Panc1 (cell line): ENCODE data around the gene TLK1. TPM values are rescaled to one million over a fixed set of nuclear protein-coding genes. Genes with fewer than 3 reads are reported as not detected.

Experiments
- ATAC-seq: fragments of 200-7000 bp; cut with Tn5 transposase; 2 replicates; pipeline ENCODE4 v1.9.1; 2020; ENCODE audit warnings: mild to moderate bottlenecking, moderate library complexity
- BruUV-seq: library from RNA; stranded (reverse); fragments of 400-500 nt; replicated peaks from 2 replicates; lab custom pipeline; 2021; lab: Mats Ljungman, UMichigan
- CTCF ChIA-PET: fragments of 300-600 bp; sonication (Branson Sonifier 250); formaldehyde crosslinking; loops from one replicate; lab custom pipeline; 2022; ENCODE audit warnings: antibody characterized with exemption; lab: Charles Lee
- POLR2A ChIA-PET: fragments of 300-600 bp; sonication (Branson Sonifier 250); formaldehyde crosslinking; loops from one replicate; lab custom pipeline; 2022; ENCODE audit warnings: antibody characterized with exemption; lab: Charles Lee
- DNase-seq: peaks from one replicate; pipeline ENCODE4 v3.0.0-alpha.2; 2010; ENCODE audit warnings: low read depth, low spot score
- H3K27ac ChIP-seq: 2 replicates; pipeline ENCODE4 v1.5.1; 2011; ENCODE audit warnings: mild to moderate bottlenecking, low read length, inconsistent platforms
- H3K27me3 ChIP-seq: fragments of 200-500 bp; sonication (Bioruptor generic); 2 replicates; pipeline ENCODE4 v1.6.0; 2014; ENCODE audit warnings: low read length, inconsistent platforms; ENCODE audit not compliant: control insufficient read depth, insufficient read depth
- H3K36me3 ChIP-seq: fragments of 200-500 bp; sonication (Bioruptor generic); 2 replicates; pipeline ENCODE4 v1.5.1; 2014; ENCODE audit warnings: inconsistent platforms, mild to moderate bottlenecking, low read length, moderate library complexity; ENCODE audit not compliant: control insufficient read depth, insufficient read depth
- H3K4me1 ChIP-seq: 2 replicates; pipeline ENCODE4 v1.5.1; 2011; ENCODE audit warnings: inconsistent platforms, mild to moderate bottlenecking, low read length, moderate library complexity; ENCODE audit not compliant: control insufficient read depth, insufficient read depth
- H3K4me3 ChIP-seq, 2 experiments: 2 replicates each; pipeline ENCODE4 v1.5.1; 2011 to 2012; ENCODE audit warnings: low read depth in 2 of 2, low read length in 2 of 2, mild to moderate bottlenecking in 2 of 2, inconsistent platforms in 1 of 2, moderate library complexity in 1 of 2
- H3K9me3 ChIP-seq: fragments of 200-500 bp; sonication (Bioruptor generic); 2 replicates; pipeline ENCODE4 v1.5.1; 2014; ENCODE audit warnings: low read depth, mild to moderate bottlenecking, inconsistent platforms, low read length, moderate library complexity; ENCODE audit not compliant: control insufficient read depth, insufficient read depth
- POLR2AphosphoS5 ChIP-seq: IDR thresholded peaks from 2 replicates; pipeline ENCODE4 v1.6.1; 2012; ENCODE audit warnings: mild to moderate bottlenecking, low read depth, low read length, moderate library complexity
- REST ChIP-seq, 2 experiments: IDR thresholded peaks; 2 replicates each; pipeline ENCODE4 v1.6.1; 2011 to 2012; ENCODE audit warnings: low read depth in 2 of 2, control low read depth in 1 of 2, low read length in 1 of 2, mild to moderate bottlenecking in 1 of 2, moderate library complexity in 1 of 2; ENCODE audit not compliant: insufficient read depth in 1 of 2
- SIN3A ChIP-seq: IDR thresholded peaks from 2 replicates; pipeline ENCODE4 v1.6.1; 2012; ENCODE audit warnings: low read depth, mild to moderate bottlenecking, low read length, moderate library complexity, borderline replicate concordance; ENCODE audit not compliant: insufficient read depth
- TCF7L2 ChIP-seq: IDR thresholded peaks from 2 replicates; pipeline ENCODE4 v1.6.1; 2011; ENCODE audit warnings: mild to moderate bottlenecking, low read depth, low read length, inconsistent platforms
- in situ Hi-C: cut with HindIII; loops from 2 replicates; pipeline ENCODE4 v1.10.0; 2016; ENCODE audit warnings: low sequenced_read_pairs, low pct_unique_long_range_greater_than_20kb
- intact Hi-C: fragments of 100-400 bp; cut with micrococcal nuclease; formaldehyde crosslinking; loops from one replicate; pipeline ENCODE4 v1.10.0; 2022; ENCODE audit not compliant: unreplicated experiment
- total RNA-seq: library from RNA; stranded (reverse); gene quantifications from one replicate; pipeline ENCODE4 v1.2.1, GENCODE V29; 2021; ENCODE audit not compliant: unreplicated experiment
- TF ChIP-seq, protein P1 (sequence below): fragments of 450-650 bp; IDR thresholded peaks from 2 replicates; pipeline ENCODE4 v1.5.1; 2017; ENCODE audit warnings: mild to moderate bottlenecking

TLK1 gene
- total RNA-seq, 1 experiment from 2014 or later, result 92.9 TPM

DNA sequence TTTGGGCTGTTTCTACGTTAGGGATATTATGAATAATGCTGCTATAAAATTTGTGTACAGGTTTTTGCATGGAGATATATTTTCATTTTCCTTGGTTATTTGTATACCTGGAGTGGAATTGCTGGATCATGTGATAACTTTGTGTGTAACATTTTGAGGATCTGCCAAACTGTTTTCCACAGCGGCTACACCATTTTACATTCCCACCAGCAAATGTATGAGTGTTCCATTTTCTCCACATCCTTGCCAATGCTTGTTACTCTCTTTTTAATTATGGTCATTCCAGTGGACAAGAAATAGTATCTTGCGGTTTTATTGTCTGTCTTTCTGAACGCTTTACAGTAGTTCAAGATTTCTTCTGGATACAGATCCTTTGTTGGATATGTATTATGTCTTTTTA lies 218.1 kb downstream of the TLK1 start:
- ChIA-PET CTCF (no interaction called here), POLR2A (no interaction called here)
- no peak overlapping the region for H3K27ac ChIP-seq
- no peak for ATAC-seq
- DNase-seq, result no peak
- intact Hi-C loops (no loop called here), in situ Hi-C loops (no loop called here)
- BruUV-seq, result no TSS peak
- TF ChIP-seq REST (IDR thresholded peaks at IDR 0.05; ENCODE audit: insufficient read depth in 1 of 2, low read depth in 2 of 2, low read length in 1 of 2) (no peak), SIN3A (no peak), TCF7L2 (no peak), POLR2AphosphoS5 (no peak)
- TF ChIP-seq, protein P1, sequence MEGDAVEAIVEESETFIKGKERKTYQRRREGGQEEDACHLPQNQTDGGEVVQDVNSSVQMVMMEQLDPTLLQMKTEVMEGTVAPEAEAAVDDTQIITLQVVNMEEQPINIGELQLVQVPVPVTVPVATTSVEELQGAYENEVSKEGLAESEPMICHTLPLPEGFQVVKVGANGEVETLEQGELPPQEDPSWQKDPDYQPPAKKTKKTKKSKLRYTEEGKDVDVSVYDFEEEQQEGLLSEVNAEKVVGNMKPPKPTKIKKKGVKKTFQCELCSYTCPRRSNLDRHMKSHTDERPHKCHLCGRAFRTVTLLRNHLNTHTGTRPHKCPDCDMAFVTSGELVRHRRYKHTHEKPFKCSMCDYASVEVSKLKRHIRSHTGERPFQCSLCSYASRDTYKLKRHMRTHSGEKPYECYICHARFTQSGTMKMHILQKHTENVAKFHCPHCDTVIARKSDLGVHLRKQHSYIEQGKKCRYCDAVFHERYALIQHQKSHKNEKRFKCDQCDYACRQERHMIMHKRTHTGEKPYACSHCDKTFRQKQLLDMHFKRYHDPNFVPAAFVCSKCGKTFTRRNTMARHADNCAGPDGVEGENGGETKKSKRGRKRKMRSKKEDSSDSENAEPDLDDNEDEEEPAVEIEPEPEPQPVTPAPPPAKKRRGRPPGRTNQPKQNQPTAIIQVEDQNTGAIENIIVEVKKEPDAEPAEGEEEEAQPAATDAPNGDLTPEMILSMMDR, result no peak
- no peak overlapping the region for H3K4me3 ChIP-seq
- no peaks in the 10 kb centered on the region for H3K27me3 ChIP-seq
- H3K4me1 ChIP-seq, result no peaks in the 10 kb centered on the region
- no peaks in the 10 kb centered on the region for H3K9me3 ChIP-seq
- H3K36me3 ChIP-seq, result no peaks in the 10 kb centered on the region

Other genes starting within 250 kb of the TLK1 start
- gene GORASP2, start 231.6 kb downstream of the TLK1 start, total RNA-seq, result 62.5 TPM